Activated CD4-positive, alpha-beta T cell treated with anti-CD3 and anti-CD28 coated beads for 48 hours (primary cell): ENCODE data around the gene ABCG2.
"Not testable (repeated sequence)": the region's sequence is repeated elsewhere in the genome, so short reads cannot be mapped to it uniquely, and the experiment has no call there.

ENCODE experiments used
- DNase-seq: peaks from one replicate; pipeline ENCODE4 v3.0.0-alpha.2; 2020

ABCG2 gene

DNA sequence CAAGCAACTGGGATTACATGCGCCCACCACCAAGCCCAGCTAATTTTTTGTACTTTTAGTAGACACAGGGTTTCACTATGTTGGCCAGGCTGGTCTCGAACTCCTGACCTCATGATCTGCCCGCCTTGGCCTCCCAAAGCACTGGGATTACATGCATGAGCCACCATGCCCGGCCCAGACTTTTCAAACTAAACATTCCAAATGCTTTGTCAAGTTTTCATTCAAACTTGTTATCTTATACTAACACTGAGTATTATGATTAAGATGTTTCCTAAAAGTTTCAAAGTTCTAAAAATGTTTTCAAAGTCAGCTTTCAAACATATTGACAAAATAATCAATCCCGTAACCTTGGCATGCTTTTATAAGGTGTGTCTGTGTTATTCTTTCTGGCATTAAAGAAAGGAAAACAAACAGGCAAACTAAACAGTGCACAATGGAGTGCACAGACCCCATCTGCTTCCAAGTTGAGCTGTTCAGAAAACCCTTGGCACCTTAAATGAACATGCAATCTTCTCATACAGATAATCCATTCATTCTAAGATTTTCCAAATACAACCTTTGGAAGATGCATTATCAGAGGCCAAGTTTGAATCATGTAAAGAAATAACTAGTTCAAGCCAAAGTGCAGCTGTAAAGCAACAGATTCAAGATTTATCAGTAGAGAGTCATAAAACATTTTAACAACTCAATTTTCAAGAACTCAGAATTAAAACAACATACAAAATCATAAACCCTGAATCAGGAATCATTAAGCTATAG is 49.1 kb downstream of the ABCG2 start:
- DNase-seq = no peak

DNA sequence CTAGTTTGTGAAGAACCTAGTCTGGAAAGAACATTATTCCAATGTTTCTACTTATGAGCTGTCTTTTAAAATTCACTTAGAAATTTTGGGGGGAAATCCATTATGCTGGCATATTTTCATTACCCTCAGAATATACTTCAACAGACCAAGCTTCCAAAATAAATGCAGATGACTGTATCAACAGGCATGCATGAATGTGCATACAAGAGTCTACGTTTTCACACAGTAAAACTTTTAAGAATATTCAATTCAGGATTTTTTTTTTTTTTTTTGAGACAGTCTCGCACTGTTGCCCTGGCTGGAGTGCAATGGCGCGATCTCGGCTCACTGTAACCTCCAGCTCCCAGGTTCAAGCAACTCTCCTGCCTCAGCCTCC is 49.7 kb downstream of the ABCG2 start:
- no peak for DNase-seq

DNA sequence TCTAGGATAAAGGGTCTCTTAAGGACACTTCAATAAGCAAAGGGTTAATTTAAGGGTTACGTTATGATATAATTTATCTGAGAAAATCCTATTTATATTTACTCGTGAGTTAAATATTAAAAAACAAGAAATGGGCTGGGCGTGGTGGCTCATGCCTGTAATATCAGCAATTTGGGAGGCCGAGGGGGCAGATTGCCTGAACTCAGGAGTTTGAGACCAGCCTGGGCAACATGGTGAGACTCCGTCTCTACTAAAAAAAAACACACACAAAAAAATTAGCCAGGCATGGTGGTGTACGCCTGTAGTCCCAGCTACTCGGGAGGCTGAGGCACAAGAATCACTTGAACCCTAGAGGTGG is 50.4 kb downstream of the ABCG2 start:
- DNase-seq = not testable (repeated sequence)

- no peak for DNase-seq
These were observed 50.9 kb downstream of the ABCG2 start for GRCh38 chr4:88107406-88108107.

DNA sequence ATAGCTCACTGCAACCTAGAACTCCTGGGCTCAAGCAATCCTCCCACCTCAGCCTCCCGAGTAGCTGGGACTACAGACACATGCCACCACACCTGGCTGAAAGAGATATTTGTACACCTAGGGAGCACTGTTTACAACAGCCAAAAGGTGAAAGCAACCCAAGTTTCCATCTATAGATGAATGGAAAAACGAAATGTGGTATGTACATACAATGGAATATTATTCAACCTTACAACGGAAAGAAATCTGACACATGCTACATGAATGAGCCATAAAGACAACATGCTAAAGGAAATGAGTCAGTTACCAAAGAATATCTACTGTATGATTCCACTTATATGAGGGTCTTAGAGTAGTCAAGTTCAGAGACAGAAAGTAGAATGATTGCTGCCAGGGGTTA is 52.2 kb downstream of the ABCG2 start:
- DNase-seq = no peak

- DNase-seq = no peak
These were observed 53.4 kb downstream of the ABCG2 start for GRCh38 chr4:88104902-88105610.

GRCh38 chr4:88102026-88102425 is 56.4 kb downstream of the ABCG2 start:
- no peak for DNase-seq

DNA sequence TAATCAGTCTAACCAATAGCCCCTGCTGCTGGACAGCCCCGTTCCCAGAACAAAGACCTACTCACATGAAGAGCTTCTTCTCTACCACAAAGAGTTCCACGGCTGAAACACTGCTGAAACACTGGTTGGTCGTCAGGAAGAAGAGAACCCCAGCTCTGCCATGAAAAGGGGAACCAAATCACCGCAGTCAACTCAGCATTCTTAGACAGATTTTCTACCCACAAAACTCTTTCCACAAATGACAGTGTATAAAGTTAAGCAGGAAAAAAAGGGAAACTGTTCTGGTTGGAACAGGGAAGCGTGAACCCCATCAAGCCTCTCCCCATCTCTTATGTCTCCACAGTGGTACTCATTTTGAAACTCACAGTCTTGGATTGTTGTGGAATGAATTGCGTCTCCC is 57.3 kb downstream of the ABCG2 start:
- no peak for DNase-seq

DNA sequence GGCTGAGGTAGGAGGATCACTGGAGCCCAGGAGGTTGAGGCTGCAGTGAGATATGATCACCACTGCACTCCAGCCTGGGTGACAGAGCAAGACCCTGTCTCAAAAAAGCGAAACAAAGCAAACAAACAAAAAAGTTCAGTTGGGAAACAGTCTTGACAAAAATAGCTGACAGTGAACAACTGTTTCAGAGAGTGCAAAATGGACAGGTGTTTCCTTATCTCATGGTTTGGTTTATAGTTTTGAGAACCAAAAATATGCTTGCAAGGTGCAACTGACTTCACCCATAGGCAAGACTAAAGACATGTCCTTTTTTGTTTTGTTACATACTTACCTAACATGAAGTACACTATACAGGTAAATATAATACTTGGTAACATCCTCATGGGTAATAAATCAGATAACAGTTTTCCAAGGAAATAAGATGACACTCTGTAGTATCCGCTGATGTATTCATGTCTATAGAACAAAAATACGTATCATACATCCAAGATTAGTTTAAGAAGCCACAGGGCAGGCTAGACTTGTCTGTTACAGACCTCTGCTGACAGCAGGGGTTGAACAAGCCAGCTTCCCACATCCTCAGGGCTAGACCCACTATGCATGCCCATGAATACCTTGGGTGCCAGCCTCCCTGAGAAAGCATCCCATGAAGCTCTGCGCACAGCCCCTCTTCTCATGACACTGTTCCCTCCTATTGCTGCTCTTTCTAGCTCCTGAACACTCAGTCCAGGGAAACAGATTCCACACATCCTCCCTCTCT is 59.3 kb downstream of the ABCG2 start:
- DNase-seq = no peak

DNA sequence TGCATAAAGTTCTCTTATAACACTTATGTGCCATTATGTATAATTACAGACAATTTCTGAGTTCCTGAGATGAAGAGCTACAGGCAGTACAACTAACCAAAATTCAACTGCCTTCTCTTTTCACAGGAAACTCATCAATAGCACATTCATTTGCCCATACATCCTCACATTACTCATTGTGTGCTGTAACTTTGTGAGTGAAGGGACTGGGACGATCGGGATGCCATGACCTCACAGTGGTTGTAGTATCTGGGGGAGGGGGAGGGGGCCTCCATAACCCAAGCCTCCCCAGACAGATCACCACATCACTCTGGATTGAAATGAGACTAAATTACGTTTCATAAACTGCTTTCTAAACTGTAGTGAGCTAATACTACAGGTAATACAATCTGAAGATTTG is 60.7 kb downstream of the ABCG2 start:
- DNase-seq = no peak

- no peak for DNase-seq
These were observed 61.1 kb downstream of the ABCG2 start for GRCh38 chr4:88097301-88097700.

DNA sequence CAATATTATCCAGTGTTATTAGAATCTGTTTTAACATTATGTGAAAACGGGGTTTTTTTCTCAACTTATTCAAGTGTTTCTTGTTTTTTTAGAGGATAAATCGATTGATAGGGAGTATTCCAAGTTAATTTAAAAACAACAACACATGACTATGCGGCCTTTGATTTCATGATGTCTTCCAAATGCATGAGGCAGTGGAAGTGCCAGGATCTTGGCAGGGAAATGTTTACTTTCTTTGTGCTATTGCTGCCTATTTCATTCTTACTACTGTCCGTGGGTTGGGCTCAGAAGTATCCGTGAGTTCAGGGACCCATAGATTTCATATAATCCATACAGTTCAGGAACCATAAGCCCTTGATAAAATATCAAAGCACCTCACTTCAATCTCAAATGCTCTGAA is 64.6 kb downstream of the ABCG2 start:
- DNase-seq = no peak

- DNase-seq = no peak
These were observed 67.1 kb downstream of the ABCG2 start for GRCh38 chr4:88091378-88091777.

GRCh38 chr4:88090898-88091297 is 67.5 kb downstream of the ABCG2 start:
- no peak for DNase-seq

DNA sequence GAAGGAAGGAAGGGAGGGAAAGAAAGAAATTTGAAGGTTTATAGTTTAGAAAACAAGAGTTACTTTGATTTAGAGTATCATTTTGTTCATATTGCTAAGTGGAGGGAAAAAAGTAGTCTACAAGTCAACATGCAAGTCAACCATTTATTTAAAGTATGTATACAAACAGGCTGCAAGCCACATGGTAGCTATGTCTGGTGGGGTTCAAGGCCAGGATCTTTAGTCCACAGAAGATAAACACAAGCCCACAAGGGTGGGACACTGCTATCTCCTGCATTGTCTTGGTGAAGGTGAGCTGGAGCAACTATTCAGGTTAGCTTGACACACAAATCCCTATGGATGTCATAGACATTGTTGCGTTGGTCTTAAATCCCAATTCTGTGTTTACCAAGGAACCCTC is 71.4 kb downstream of the ABCG2 start:
- DNase-seq = no peak

- no peak for DNase-seq
These were observed 77.8 kb downstream of the ABCG2 start for GRCh38 chr4:88080626-88081025.

GRCh38 chr4:88078579-88078978 is 79.9 kb downstream of the ABCG2 start:
- no peak for DNase-seq

DNA sequence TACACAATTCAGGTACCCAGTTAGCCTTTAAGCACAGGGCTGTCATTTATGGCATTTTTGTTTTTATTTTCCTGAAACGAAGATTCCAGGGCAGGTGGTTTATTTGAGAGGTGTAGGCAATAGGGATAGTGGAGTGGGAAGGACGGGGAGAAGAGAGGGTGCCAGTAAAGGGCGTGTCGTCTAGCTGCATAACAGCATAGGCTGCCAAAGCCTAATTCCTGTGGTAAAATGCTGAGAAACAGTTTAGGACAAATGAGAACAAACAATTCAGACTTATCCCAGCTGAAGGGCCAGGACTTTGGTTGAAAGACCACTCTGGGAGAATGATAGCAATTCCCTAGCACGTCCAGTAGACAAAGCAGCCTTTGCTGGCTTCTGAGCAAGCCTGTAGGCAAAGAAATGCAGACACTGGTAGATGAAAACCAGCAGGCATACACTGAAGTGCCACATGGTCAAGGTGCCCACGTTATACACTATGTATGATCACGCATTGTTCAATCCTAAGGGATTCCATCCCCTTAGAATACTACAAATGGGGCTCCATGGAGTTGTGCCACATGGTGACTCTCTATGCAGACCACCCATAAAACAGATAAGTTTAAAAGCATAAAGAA is 80.4 kb downstream of the ABCG2 start:
- no peak for DNase-seq

GRCh38 chr4:88075336-88075735 is 83.1 kb downstream of the ABCG2 start:
- DNase-seq = no peak

GRCh38 chr4:88070031-88070430 is 88.4 kb downstream of the ABCG2 start:
- no peak for DNase-seq

- no peak for DNase-seq
These were observed 94.0 kb downstream of the ABCG2 start for GRCh38 chr4:88064410-88064809.

DNA sequence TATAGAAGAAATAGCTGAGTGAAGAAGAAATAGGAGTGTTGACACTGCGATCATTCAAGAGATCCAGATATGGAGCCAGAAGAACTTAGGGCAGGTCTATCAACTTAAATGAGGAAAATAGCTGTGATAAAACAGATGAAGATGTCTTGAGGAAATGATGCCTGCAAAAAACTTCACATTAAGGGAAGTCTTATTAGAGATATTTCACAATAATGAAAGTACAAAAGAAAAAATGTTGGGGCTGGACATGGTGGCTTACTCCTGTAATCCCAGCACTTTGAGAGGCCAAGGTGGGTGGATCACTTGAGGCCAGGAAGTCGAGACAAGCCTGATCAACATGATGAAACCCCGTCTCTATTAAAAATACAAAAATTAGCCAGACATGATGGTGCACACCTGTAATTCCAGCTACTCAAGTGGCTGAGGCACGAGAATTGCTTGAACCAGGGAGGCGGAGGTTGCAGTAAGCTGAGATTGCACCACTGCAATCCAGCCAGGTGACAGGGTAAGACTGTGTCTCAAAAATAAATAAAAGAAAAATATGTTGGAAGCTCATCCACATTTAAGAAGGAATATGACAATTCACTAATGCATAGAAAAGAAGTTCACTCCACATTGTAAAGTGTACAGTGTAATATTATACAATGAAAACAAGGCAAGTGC is 94.7 kb downstream of the ABCG2 start:
- no peak for DNase-seq
